ENCODE results near the gene KLHDC7B.

DNA sequence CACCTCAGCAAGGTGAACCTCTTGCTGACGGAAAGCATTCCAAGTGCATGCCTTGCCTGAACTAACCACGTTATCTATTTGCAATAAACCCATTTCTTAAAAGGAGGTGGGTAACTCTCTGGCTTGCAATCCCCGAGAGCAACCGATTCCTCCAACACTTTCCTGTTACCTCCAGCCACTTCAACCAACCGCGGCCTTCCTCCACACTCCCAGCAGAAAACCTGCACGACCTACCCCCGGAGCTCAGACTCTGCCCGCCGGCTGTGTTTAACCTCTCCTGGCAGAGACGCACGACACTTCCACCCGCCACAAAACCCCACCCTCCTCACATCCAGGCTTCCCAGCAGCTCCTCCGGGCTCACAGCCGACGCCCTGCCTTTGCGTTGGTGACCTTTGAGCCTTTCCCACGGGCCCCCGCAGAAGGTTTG, 21.0 kb upstream of the KLHDC7B start:
- TF ChIP-seq ZNF274 (IDR thresholded peaks at IDR 0.05; ENCODE audit: low read depth, low read length) (no peak), YY1 (IDR thresholded peaks at IDR 0.05; ENCODE audit: insufficient read depth, insufficient read length) (no peak)
